ENCODE data around the gene ATP1A2. TPM values are rescaled to one million over a fixed set of nuclear protein-coding genes. Genes with fewer than 3 reads are reported as not detected.

The ATP1A2 gene
- total RNA-seq: not detected in 2 replicates

DNA sequence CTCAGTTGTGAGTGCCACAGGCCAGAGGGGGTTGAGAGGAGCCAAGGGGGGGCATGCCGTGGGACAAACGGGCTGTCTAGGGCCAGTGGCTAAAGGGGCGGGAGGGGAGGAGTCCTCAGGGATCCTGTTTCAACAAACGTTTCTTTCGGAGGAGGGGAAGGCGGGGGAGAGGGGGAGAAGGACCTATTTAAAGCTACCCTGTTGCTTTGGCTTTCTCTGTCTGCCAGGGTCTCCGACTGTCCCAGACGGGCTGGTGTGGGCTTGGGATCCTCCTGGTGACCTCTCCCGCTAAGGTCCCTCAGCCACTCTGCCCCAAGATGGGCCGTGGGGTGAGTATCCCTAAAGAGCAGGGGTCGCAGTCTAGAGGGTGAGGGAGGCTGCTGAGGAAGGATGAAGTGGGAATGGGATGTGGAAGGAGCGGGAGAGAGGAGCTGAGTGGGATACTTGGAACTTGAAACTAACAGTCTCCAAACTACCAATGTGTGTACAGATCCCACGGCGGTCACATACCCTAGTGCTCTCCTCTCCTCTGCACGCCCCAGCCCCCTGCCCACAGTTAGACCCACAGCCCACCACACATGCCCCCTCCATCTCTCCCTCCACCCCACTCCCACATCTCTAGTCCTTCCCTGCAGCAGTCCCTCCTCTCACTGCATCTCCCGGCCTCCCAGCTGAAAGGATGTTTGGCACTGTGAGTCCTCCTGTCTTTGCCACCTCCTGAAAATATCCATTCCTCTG, at the start of gene ATP1A2:
Gene ATP1A2 (plus strand): TSS at position 215 of the 738 bp plus-strand sequence. CDS start 103 bp downstream, at position 318.

DNA sequence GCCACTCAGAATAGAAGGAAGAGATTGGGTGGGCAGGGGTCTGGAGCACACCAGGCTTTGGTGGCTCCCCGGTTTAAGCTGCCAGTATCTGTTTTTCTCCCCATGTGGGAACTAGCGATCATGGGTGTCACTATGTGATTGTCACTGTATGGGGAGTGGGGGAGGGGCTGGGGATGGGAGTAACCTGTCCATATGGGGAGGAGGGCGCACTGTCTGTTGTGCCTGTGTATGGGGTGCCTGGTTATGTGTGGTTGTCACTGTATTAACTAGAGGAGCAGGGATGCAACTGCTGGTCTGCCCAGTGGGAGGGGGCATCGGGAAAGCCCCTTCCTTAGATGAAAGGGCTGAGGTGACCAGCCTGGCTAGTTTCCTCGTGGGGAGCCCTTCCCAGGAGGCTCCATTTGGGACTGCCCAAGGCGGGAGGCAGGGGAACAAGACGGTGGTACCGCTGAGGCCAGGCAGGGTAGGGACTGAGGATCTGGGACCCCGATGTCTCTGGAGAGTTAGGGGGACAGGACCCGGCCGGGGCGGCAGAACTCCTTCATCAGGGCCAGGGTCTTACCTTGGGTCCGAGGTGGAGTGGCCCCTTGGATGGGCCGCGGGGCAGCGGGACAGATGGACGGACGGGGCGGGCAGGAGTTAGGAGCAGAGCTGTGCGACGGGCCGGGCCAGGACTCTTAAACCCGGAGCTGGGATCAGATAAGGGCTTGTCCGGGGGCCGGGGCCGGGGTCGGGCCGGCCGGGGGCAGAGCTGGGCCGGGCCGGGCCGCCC, 45.9 kb upstream of the ATP1A2 start, which contains the start of gene KCNJ10:
Gene KCNJ10 (minus strand): TSS at position 701 of the 772 bp plus-strand sequence. CDS start 27,628 bp downstream, outside the sequence.

DNA sequence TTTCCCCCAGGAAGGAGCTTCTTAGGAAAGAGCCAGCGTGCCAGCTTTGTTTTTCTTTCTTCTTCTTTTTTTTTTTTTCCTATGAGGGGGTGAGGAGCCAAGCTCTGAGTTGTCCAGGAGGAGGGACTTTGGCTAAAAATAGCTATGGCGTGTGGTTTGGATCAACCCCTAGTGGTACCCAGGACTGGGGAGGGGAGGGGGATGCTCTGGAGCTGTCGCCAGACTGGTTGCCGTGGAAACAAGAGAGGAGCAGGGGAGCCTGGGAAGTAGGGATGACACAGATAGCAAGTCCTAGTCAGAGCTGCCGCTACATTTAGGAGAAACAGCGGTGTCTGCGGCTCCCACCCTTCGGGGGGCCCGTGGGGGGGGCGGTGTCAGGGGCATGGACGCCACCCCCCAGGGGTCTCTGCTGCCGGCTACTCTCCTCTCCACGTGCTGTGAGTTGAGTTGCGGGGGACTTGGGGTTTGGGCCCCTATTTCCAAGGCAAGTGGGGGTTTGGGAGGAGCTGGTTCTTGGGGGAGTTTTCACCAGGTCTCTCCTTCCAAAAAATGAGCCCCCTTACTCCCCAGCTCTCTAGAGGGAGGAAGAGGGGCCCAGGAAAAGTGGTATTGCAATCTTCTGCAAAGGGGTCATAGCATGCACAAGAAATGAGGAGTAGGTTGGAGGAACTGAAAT, 34.2 kb upstream of the ATP1A2 start, which contains the start of gene KCNJ9:
Gene KCNJ9 (plus strand): TSS at position 278 of the 676 bp plus-strand sequence. CDS start 2,493 bp downstream, outside the sequence.

DNA sequence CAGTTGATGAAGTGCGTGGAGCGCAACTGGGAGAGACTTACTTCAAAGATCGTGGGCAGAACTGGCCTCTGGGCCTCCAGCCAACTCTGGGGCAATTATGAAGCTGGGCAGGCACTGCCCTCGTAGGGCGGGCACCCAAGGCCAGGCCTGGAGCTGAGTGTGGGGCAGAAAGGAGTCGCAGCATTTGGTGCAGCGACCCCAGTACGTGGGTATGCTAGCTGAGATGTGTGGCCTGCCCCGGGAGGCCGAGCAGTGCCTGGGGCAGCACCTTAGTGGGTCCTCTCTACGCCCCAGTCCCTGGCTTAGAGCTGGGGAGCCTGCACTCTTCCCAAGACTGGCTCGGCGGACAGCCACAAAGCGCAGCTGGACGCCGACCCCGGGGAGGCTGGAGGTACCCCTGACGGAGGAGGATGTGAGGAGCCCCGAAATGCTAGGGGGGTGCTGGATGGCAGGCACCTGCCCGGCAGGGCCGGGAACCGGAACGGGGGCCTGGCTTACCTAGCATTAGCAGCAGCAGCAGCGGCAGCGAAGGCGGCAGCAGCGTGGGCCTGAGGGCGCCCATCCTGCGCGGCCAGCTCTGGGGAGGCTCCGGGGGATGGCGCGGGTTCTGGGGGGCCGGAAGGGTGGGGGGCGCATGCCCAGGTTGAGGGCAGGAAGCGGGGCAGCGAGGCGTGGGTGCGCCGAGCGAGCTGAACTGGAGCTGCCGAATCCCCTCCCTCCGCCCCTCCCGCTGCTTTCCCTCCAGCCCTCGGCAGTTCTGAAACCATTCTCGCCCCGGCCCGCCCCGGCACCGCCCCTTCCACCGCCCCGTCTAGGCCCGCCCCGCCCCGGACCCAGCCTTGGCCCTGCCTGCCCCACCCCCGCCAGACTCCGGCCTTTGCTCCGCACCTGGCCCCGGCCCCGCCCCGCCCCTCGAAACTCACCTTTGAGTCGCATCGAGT, 17.4 kb upstream of the ATP1A2 start, which contains the start of gene IGSF8:
Gene IGSF8 (minus strand): TSS at position 709 of the 941 bp plus-strand sequence. CDS start 147 bp downstream, at position 562.

DNA sequence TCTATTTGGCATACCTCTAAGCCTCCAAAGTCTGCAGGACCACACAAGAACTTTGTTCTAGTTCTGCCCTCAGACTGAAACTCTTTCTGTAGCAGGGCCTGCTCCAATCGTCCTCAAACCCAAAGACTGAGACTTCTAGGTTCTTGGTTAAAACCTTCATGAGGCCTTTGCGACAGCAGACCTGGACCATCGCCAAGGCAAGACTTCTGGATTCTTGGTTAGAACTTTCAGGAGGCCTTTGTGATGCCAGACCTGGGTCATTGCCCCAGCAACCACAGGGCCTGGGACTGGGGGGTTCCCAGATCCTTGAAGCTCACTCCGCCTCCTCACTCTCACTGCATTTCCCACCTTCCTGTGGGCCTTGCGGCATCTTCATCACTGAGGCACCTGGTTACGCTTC, 35.7 kb downstream of the ATP1A2 start, which contains the start of gene ATP1A4:
Gene ATP1A4 (plus strand): TSS at position 301 of the 400 bp plus-strand sequence. CDS start 438 bp downstream, outside the sequence.

DNA sequence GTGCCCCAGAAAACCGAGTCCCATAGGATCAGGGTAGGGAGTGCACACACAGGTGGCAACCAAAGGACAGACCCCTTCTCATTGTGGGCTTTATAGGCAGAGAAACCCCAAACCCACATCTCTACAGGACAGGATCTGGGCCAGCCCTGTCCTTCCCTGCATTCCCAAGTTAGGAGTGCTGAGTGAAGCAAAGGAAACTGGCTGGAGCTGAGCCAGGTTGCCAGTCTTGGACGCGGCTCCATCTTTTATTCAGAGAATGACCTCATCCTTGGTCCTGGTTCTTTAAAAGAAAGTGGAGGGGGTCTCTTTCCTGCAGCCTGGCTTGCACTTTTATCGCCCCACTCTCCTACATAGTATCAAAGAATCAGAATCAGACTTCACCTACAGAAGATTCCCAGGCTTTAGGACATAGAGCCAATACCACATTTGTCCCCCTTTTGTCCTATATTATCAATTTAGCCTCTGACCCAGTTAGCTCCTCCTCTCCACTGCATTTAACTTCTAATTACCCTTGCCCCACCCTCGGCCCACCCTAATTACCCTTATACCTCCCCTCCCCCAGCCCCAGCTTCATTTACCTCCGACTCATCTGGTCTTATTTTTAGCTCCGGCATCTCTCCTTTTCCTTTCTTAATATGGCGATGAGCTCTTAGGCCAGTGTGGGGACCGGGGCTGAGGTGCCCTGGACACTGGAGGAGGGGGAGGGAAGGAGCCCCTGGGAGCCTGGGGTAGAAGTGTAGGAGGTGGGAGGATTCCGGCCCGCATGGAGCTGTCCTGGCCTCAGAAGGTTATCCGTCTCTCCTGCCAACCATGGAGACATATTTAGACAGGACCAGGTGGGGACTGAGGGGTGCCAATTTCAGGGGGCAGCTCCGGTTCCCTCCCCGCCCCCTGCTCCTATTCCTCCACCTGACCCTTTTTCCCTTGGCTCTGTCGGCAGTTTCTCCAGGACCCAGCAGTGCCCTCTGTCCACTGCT, 74.4 kb downstream of the ATP1A2 start, which contains the start of gene CASQ1:
Gene CASQ1 (plus strand): TSS at position 927 of the 977 bp plus-strand sequence. CDS start 177 bp downstream, outside the sequence.

Other genes starting within 250 kb of the ATP1A2 start
- 1.2 TPM in 1 of 2 replicates, not detected in the other for gene CFAP45, start 215.6 kb upstream of the ATP1A2 start, total RNA-seq
- gene TAGLN2, start 190.3 kb upstream of the ATP1A2 start, total RNA-seq: 555 and 578 TPM in 2 replicates
- gene IGSF9, start 170.1 kb upstream of the ATP1A2 start, total RNA-seq: not detected in 2 replicates
- gene SLAMF9, start 161.5 kb upstream of the ATP1A2 start, total RNA-seq: not detected in 2 replicates
- 1.7 and 2.7 TPM in 2 replicates for gene PIGM, start 83.8 kb upstream of the ATP1A2 start, total RNA-seq
- not detected in 2 replicates for gene KCNJ10, start 45.6 kb upstream of the ATP1A2 start, total RNA-seq
- 0.71 TPM in 1 of 2 replicates, not detected in the other for gene KCNJ9, start 34.2 kb upstream of the ATP1A2 start, total RNA-seq
- 15.6 and 17.9 TPM in 2 replicates for gene IGSF8, start 17.1 kb upstream of the ATP1A2 start, total RNA-seq
- not detected in 2 replicates for gene ATP1A4, start 35.8 kb downstream of the ATP1A2 start, total RNA-seq
- not detected in 2 replicates for gene CASQ1, start 74.8 kb downstream of the ATP1A2 start, total RNA-seq
- gene PEA15, start 89.6 kb downstream of the ATP1A2 start, total RNA-seq: 77.8 and 102 TPM in 2 replicates
- gene DCAF8, start 146.8 kb downstream of the ATP1A2 start, total RNA-seq: 43.0 and 45.9 TPM in 2 replicates
- gene PEX19, start 169.4 kb downstream of the ATP1A2 start, total RNA-seq: 44.1 and 111 TPM in 2 replicates
- gene COPA, start 227.5 kb downstream of the ATP1A2 start, total RNA-seq: 275 and 281 TPM in 2 replicates
- 86.8 TPM in 2 replicates for gene NCSTN, start 227.6 kb downstream of the ATP1A2 start, total RNA-seq

Measured in myometrial cell (primary cell).